Testis (tissue), 2 donors: ENCODE measurements around the gene HYDIN.

Experiments used
- POLR2A ChIP-seq: fragments of 450-650 bp; IDR thresholded peaks from one replicate; pipeline ENCODE4 v1.6.1; 2017; ENCODE audit warnings: antibody characterized with exemption, mild to moderate bottlenecking, moderate library complexity
- TF ChIP-seq, protein P1 (sequence below), 3 experiments: fragments of 450-650 bp in 2 of 3; fragments of 200-600 bp in 1 of 3; sonication (generic) in 1 of 3; IDR thresholded peaks; one replicate each; pipeline ENCODE4 v1.5.1; 2016 to 2019; ENCODE audit warnings: antibody characterized with exemption in 3 of 3, mild to moderate bottlenecking in 2 of 3, moderate library complexity in 1 of 3

DNA sequence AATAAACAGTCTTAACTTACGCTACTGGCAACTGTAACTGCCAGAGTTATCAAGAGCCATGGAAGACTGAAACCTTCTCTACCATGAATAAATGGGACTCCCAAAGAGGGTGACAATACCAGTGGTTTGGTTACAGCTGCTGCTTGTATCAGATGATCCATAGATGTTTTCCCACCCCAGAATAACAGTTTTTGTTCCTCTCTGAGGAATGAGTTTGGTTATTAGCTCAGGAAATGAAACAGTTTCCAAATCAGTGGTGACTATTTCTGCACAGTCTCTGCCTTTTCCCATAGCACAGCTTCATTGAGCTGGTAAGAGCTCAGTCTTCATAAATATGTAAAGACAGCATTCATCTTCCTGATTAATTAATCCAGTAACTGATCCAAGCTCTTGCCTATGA is 14.0 kb upstream of the HYDIN start:
- TF ChIP-seq, protein P1, sequence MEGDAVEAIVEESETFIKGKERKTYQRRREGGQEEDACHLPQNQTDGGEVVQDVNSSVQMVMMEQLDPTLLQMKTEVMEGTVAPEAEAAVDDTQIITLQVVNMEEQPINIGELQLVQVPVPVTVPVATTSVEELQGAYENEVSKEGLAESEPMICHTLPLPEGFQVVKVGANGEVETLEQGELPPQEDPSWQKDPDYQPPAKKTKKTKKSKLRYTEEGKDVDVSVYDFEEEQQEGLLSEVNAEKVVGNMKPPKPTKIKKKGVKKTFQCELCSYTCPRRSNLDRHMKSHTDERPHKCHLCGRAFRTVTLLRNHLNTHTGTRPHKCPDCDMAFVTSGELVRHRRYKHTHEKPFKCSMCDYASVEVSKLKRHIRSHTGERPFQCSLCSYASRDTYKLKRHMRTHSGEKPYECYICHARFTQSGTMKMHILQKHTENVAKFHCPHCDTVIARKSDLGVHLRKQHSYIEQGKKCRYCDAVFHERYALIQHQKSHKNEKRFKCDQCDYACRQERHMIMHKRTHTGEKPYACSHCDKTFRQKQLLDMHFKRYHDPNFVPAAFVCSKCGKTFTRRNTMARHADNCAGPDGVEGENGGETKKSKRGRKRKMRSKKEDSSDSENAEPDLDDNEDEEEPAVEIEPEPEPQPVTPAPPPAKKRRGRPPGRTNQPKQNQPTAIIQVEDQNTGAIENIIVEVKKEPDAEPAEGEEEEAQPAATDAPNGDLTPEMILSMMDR (IDR thresholded peaks at IDR 0.05): no peak
- TF ChIP-seq POLR2A: no peak
